H9 (cell line): ENCODE measurements around the gene CD68. TPM values are rescaled to one million over a fixed set of nuclear protein-coding genes. Genes with fewer than 3 reads are reported as not detected.

Source experiments
- DNase-seq: peaks from one replicate; pipeline ENCODE4 v3.0.0-alpha.2; 2017
- H2AFZ ChIP-seq: one replicate; pipeline ENCODE4 v1.6.1; 2013; ENCODE audit warnings: mild to moderate bottlenecking, low read length, control low read depth, moderate library complexity
- H2AK5ac ChIP-seq: 2 replicates; pipeline ENCODE4 v1.6.1; 2013; ENCODE audit warnings: low read length, control low read depth, mixed read lengths; ENCODE audit not compliant: insufficient read length
- H2BK120ac ChIP-seq: one replicate; pipeline ENCODE4 v1.6.1; 2013; ENCODE audit warnings: low read depth, mild to moderate bottlenecking, low read length, control low read depth, inconsistent platforms; ENCODE audit not compliant: poor library complexity, severe bottlenecking
- H2BK12ac ChIP-seq: 2 replicates; pipeline ENCODE4 v1.6.1; 2013; ENCODE audit warnings: low read length, control low read depth, mixed read lengths, low read depth; ENCODE audit not compliant: insufficient read length
- H2BK15ac ChIP-seq: 2 replicates; pipeline ENCODE4 v1.6.1; 2013; ENCODE audit warnings: low read depth, low read length, control low read depth
- H2BK20ac ChIP-seq: one replicate; pipeline ENCODE4 v1.6.1; 2013; ENCODE audit warnings: low read depth, mild to moderate bottlenecking, low read length, control low read depth, inconsistent platforms; ENCODE audit not compliant: poor library complexity, severe bottlenecking
- H2BK5ac ChIP-seq: 2 replicates; pipeline ENCODE4 v1.6.1; 2013; ENCODE audit warnings: low read length, control low read depth, mixed read lengths; ENCODE audit not compliant: insufficient read length
- H3K14ac ChIP-seq: 2 replicates; pipeline ENCODE4 v1.6.1; 2013; ENCODE audit warnings: low read length, control low read depth; ENCODE audit not compliant: insufficient read depth
- H3K18ac ChIP-seq: 2 replicates; pipeline ENCODE4 v1.6.1; 2013; ENCODE audit warnings: low read depth, mild to moderate bottlenecking, mixed read lengths, low read length, control low read depth; ENCODE audit not compliant: insufficient read length
- H3K23ac ChIP-seq: 2 replicates; pipeline ENCODE4 v1.6.1; 2013; ENCODE audit warnings: low read length, control low read depth, mixed read lengths, low read depth; ENCODE audit not compliant: insufficient read length
- H3K23me2 ChIP-seq: 2 replicates; pipeline ENCODE4 v1.6.1; 2013; ENCODE audit warnings: low read depth, mild to moderate bottlenecking, mixed read lengths, low read length, control low read depth; ENCODE audit not compliant: insufficient read length, poor library complexity, severe bottlenecking
- H3K27ac ChIP-seq: 2 replicates; pipeline ENCODE4 v1.5.1; 2013; ENCODE audit warnings: low read length, control low read depth, mixed read lengths, low read depth; ENCODE audit not compliant: insufficient read length
- H3K27me3 ChIP-seq: 2 replicates; pipeline ENCODE4 v1.6.1; 2013; ENCODE audit warnings: low read length, control low read depth, inconsistent platforms; ENCODE audit not compliant: insufficient read depth
- H3K4ac ChIP-seq: 2 replicates; pipeline ENCODE4 v1.6.1; 2013; ENCODE audit warnings: low read depth, mild to moderate bottlenecking, control low read depth, inconsistent platforms, low read length, moderate library complexity
- H3K4me1 ChIP-seq: 2 replicates; pipeline ENCODE4 v1.6.1; 2013; ENCODE audit warnings: low read length, control low read depth, inconsistent platforms; ENCODE audit not compliant: insufficient read depth
- H3K4me2 ChIP-seq: 2 replicates; pipeline ENCODE4 v1.6.1; 2013; ENCODE audit warnings: low read length, control low read depth, mixed read lengths; ENCODE audit not compliant: insufficient read length, insufficient read depth
- H3K56ac ChIP-seq: 2 replicates; pipeline ENCODE4 v1.6.1; 2013; ENCODE audit warnings: low read depth, mild to moderate bottlenecking, mixed read lengths, low read length, control low read depth; ENCODE audit not compliant: insufficient read length
- H3K79me1 ChIP-seq: 2 replicates; pipeline ENCODE4 v1.6.1; 2013; ENCODE audit warnings: low read depth, mild to moderate bottlenecking, moderate library complexity, low read length, control low read depth, inconsistent platforms; ENCODE audit not compliant: insufficient read depth, poor library complexity, severe bottlenecking
- H3K79me2 ChIP-seq: 2 replicates; pipeline ENCODE4 v1.6.1; 2013; ENCODE audit warnings: low read length, control low read depth, inconsistent platforms; ENCODE audit not compliant: insufficient read depth
- H3K9ac ChIP-seq: 2 replicates; pipeline ENCODE4 v1.6.1; 2013; ENCODE audit warnings: low read length, control low read depth, mixed read lengths; ENCODE audit not compliant: insufficient read length; ENCODE audit errors: extremely low read depth
- H3K9me3 ChIP-seq: one replicate; pipeline ENCODE4 v1.6.1; 2013; ENCODE audit warnings: low read depth, low read length, inconsistent platforms; ENCODE audit not compliant: control insufficient read depth
- H3T11ph ChIP-seq: one replicate; pipeline ENCODE4 v1.6.1; 2013; ENCODE audit warnings: mild to moderate bottlenecking, low read length, control low read depth, inconsistent platforms
- H4K20me1 ChIP-seq: one replicate; pipeline ENCODE4 v1.6.1; 2013; ENCODE audit not compliant: control insufficient read depth, insufficient read length, insufficient read depth
- H4K5ac ChIP-seq: 2 replicates; pipeline ENCODE4 v1.6.1; 2013; ENCODE audit warnings: low read depth, mild to moderate bottlenecking, mixed read lengths, low read length, control low read depth; ENCODE audit not compliant: insufficient read length
- H4K8ac ChIP-seq: replicated peaks from 2 replicates; pipeline ENCODE4 v1.6.1; 2013; ENCODE audit warnings: low read length, control low read depth, mixed read lengths, low read depth; ENCODE audit not compliant: insufficient read length
- H4K91ac ChIP-seq: 2 replicates; pipeline ENCODE4 v1.6.1; 2013; ENCODE audit warnings: low read depth, mild to moderate bottlenecking, moderate library complexity, mixed read lengths, low read length, control low read depth; ENCODE audit not compliant: insufficient read length
- H3K27ac Mint-ChIP-seq, 3 experiments: 2 replicates in 2 of 3; 3 replicates in 1 of 3; pipeline ENCODE4 v1.8.0; 2020 to 2021; ENCODE audit warnings: mixed read lengths in 3 of 3, mild to moderate bottlenecking in 1 of 3, moderate library complexity in 1 of 3
- H3K27me3 Mint-ChIP-seq: 2 replicates; pipeline ENCODE4 v1.8.0; 2021; ENCODE audit warnings: low read depth, mild to moderate bottlenecking, moderate library complexity, mixed read lengths
- H3K36me3 Mint-ChIP-seq, 3 experiments: 2 replicates in 2 of 3; 3 replicates in 1 of 3; pipeline ENCODE4 v1.8.0; 2020 to 2021; ENCODE audit warnings: low read depth in 3 of 3, mixed read lengths in 3 of 3; ENCODE audit not compliant: insufficient read depth in 1 of 3
- H3K4me1 Mint-ChIP-seq, 2 experiments: 2 replicates each; pipeline ENCODE4 v1.8.0; 2020; ENCODE audit warnings: mixed read lengths in 2 of 2
- H3K4me3 Mint-ChIP-seq, 2 experiments: 2 replicates in 1 of 2; 3 replicates in 1 of 2; pipeline ENCODE4 v1.8.0; 2020 to 2021; ENCODE audit warnings: mild to moderate bottlenecking in 2 of 2, mixed read lengths in 2 of 2, moderate library complexity in 1 of 2
- H3K9me3 Mint-ChIP-seq, 2 experiments: 2 replicates in 1 of 2; 3 replicates in 1 of 2; pipeline ENCODE4 v1.8.0; 2020; ENCODE audit warnings: mild to moderate bottlenecking in 2 of 2, mixed read lengths in 2 of 2, moderate library complexity in 1 of 2
- CTCF ChIP-seq: fragments of 200-600 bp; sonication (generic); conservative IDR thresholded peaks from 3 replicates; pipeline ENCODE4 v1.8.0; 2021; ENCODE audit warnings: antibody characterized with exemption, mild to moderate bottlenecking
- WGBS: extraction: QIAGEN DNeasy Blood & Tissue Kit; methylation state at CpG from one replicate; pipeline ENCODE4 v1.1.7; 2013; ENCODE audit warnings: missing lambda C conversion rate, low lambda C conversion rate, mixed read lengths; ENCODE audit not compliant: insufficient read length; ENCODE audit errors: extremely low coverage; 5-methylcytosine and 5-hydroxymethylcytosine counted together
- total RNA-seq: library from RNA; stranded (reverse); gene quantifications from 2 replicates; pipeline ENCODE4 v1.2.1, GENCODE V29; 2021

Gene CD68
- total RNA-seq, 1 experiment from 2014 or later, result 0.42 TPM

- H3K27me3 ChIP-seq, result no peaks in the 10 kb centered on the region
- WGBS, result no CpG with 5 or more reads among the region's 82 CpGs
- no peak within 1 kb of the TSS for H2BK15ac ChIP-seq
- H2BK12ac ChIP-seq, result no peak within 1 kb of the TSS
- 0 out of 2 replicates have a peak, but pooled peaks cover 2% of the 10 kb centered on the region for H3K4me1 ChIP-seq
- no peaks in the 10 kb centered on the region for H3K9me3 ChIP-seq
- H3T11ph ChIP-seq, result no peak within 1 kb of the TSS
- H4K91ac ChIP-seq, result no peak within 1 kb of the TSS
- no peak within 1 kb of the TSS for H4K5ac ChIP-seq
- H3K79me2 ChIP-seq, result peaks cover 8% of the 10 kb centered on the region; the same call in 1 of the 2 replicates
- no peak within 1 kb of the TSS for H3K4ac ChIP-seq
- Mint-ChIP-seq H3K27me3 (no peaks in the 10 kb centered on the region), H3K4me1 (peaks cover 36 to 50% of the 10 kb centered on the region in 2 experiments), H3K36me3 (peaks cover 12 to 36% (median 36%) of the 10 kb centered on the region in 3 experiments; a peak in 6 of 7 replicates), H3K9me3 (no peaks in the 10 kb centered on the region), H3K4me3 (peak within 1 kb of the TSS; percentile 90 to 91), H3K27ac (peak within 1 kb of the TSS; percentile 92 to 98 (median 97))
- no peak for TF ChIP-seq CTCF
- H3K4me2 ChIP-seq, result peak within 1 kb of the TSS; percentile 82
- no peak within 1 kb of the TSS for H4K8ac ChIP-seq
- peak; percentile 94 for DNase-seq
- peak within 1 kb of the TSS; percentile 70 for H3K9ac ChIP-seq
- H2BK5ac ChIP-seq, result no peak within 1 kb of the TSS
- no peak within 1 kb of the TSS for H3K23ac ChIP-seq
- H2AK5ac ChIP-seq, result no peak within 1 kb of the TSS
- H3K27ac ChIP-seq, result no peak within 1 kb of the TSS
- H2BK20ac ChIP-seq, result no peak within 1 kb of the TSS
- peak within 1 kb of the TSS; percentile 88 for H3K18ac ChIP-seq
- H2BK120ac ChIP-seq, result no peak within 1 kb of the TSS
- H2AFZ ChIP-seq, result no peak within 1 kb of the TSS
- no peak within 1 kb of the TSS for H3K56ac ChIP-seq
- H3K14ac ChIP-seq, result peak within 1 kb of the TSS; percentile 88
- peaks cover 9% of the 10 kb centered on the region for H3K23me2 ChIP-seq
- peaks cover 15% of the 10 kb centered on the region for H3K79me1 ChIP-seq
- H4K20me1 ChIP-seq, result no peaks in the 10 kb centered on the region
Observed at GRCh38 chr17:7561589-7562207, 17.7 kb upstream of the CD68 start, which contains the start of gene SENP3. SENP3 (plus strand) TSS chr17:7561919; CDS start chr17:7563077, 1,158 bp downstream.
